Left renal pelvis (tissue), 4 donors: ENCODE measurements around the gene DIP2A. TPM values are rescaled to one million over a fixed set of nuclear protein-coding genes. Genes with fewer than 3 reads are reported as not detected.
"Not testable (repeated sequence)": the region's sequence is repeated elsewhere in the genome, so short reads cannot be mapped to it uniquely, and the experiment has no call there.

ENCODE experiments used
- DNase-seq, 4 donors: peaks; one replicate each; pipeline ENCODE4 v3.0.0-alpha.2; 2013; ENCODE audit warnings: low read depth in 4 of 4, low spot score in 3 of 4
- polyA plus RNA-seq, 4 donors: library from polyadenylated mRNA; unstranded; fragments of 120-200 nt; gene quantifications; one replicate each; pipeline ENCODE4 v1.2.1, GENCODE V29; 2013; ENCODE audit not compliant: insufficient read length in 4 of 4

DIP2A gene
- polyA plus RNA-seq, 4 donors = 24.3 to 49.8 (median 33.6) TPM

GRCh38 chr21:46579394-46579793 lies 120.7 kb downstream of the DIP2A start:
- DNase-seq = not testable (repeated sequence)

DNA sequence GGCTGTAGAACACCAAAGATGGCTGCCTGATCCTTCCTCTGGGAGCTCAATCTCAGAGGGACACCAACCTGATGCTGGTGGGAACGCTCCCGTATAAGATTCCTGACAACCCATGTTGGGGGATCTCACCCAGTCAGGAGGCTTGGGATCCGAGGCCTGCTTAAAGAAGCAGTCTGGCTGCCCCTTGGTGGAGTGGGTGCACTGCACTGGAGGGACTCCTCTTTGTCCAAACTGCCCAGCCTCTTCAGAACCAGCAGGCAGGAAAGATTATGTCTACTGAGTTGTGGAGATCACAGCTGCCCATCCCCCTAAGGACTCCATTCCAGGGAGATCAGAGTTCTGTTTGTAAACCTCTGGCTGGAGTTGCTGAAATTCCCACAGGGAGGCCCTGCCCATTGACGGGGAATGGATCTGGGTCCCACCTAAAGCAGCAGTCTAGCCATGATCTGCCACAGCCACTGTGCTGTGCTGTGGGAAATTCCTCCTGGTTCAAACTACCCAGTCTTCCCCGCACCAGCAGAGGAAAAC lies 123.2 kb downstream of the DIP2A start:
- no peak for DNase-seq

GRCh38 chr21:46585191-46585953 lies 126.7 kb downstream of the DIP2A start:
- no peak for DNase-seq

DNA sequence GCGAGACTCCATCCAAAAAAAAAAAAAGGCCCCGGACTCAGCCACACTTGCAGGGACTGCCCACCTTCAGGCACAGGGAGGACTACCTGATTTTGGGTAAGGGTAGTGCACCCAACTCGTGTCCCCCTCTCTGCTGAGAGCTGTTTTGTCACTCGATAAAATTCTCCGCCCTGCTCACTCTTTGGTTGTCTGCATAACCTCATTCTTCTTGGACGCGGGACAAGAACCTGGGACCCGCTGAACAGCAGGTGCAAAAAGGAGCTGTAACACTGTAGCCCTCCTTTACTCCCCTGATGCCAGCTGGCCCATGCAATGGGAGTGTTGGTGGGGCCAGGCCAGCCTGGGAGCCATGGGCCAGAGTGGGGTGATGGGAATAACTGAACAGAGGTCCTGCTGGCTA lies 135.6 kb downstream of the DIP2A start:
- DNase-seq = no peak

DNA sequence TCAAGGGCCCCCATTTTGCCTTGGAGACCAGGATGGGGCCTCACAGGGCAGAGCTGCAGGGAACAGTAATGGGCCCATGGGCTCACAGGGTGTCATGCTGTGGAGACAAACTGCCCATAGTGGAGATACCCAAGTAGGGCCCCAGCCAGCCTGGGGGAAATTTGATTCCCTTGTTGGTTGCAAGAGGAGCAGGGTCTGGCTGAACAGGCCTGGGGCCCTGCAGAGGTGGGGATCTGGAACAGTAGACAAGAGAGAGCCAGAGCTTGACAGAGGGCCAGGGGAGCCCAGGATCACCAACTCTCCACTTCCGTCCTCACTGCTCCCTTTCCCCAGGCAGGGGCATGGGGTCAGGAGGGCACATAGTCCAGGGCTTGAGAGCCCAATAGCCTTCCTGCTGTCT lies 137.5 kb downstream of the DIP2A start:
- no peak for DNase-seq

GRCh38 chr21:46597031-46597430 lies 138.3 kb downstream of the DIP2A start:
- no peak for DNase-seq

- DNase-seq = no peak
Observed at GRCh38 chr21:46597896-46598343, 139.2 kb downstream of the DIP2A start.

- peak in 3 of 4 donors; percentile 27 to 58 (median 40) for DNase-seq
Observed at GRCh38 chr21:46598581-46599572, 140.2 kb downstream of the DIP2A start.

DNA sequence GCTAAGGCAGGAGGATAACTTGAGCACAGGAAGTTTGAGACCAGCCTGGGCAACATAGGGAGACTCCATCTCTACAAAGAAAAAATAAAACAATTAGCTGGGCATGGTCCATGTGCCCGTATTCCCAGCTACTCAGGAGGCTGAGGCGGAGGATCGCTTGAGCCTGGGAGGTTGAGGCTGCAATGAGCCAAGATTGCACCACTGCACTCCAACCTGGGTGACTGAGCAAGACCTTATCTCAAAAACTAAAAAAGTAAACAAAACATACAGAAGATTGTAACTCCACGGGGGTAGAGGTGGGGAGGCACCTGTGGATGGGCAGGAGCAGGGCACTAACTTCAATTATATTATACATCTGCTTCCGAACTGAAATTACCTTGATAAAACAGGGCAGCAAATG lies 141.6 kb downstream of the DIP2A start:
- no peak for DNase-seq

- no peak for DNase-seq
Observed at GRCh38 chr21:46600978-46601377, 142.3 kb downstream of the DIP2A start.

DNA sequence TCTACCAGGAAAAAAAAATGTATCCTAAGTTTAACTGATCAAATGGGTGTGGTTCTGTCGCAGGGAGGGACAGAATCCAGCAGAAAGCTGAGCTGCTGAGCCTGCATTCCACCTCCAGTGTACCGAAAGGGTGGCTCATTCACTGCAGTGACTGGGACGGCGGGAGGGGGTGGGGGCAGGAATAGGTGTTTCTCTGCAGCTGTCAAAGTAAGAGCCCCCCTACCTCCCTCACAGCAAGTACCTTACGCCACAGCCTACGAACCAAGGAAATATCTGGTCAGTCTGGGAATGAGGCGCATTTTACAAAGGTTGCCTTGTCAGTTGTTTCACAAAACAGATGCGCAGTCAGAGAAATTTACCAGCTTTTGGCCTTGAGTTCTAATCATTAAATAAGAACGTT lies 144.5 kb downstream of the DIP2A start:
- no peak for DNase-seq

- no peak for DNase-seq
Observed at GRCh38 chr21:46604329-46604974, 145.8 kb downstream of the DIP2A start.

GRCh38 chr21:46604975-46605766 lies 146.5 kb downstream of the DIP2A start, which contains the start of gene S100B:
Gene S100B, minus strand, starts transcription at chr21:46605082. Its CDS starts 2,667 bp downstream, at chr21:46602415.
- peak in 1 of 4 donors; percentile 25 for DNase-seq

DNA sequence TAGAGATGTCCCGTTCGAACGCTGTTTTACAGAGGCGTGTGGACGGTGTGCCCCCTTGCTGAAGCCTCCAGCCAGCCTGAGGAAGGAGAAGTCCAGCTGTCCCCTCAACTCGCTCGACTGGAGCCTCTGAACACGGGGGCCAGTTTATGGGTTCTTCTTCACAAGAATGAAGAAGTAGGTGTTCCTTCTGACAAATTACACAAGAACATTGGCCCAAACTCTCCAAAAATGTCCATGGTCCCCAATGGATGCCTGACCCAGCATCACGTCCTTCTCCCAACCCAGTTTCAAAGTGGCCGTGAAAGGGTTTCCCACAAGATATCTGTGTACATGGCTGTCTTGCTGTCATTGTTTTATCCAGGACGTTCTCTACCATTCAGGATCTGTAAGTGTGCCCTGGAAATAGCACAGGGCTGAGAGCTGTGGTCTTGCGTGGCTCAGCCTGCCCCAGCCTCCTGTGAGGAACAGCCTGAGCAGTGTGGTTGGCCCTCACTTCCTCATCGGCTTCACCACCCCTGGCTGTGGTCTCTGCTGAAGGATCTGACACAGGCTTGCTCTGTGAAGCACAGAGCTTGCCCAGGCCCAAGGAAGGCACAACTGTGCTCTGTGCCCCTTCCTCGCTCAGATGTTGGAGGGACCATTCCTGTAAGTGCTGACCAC lies 147.2 kb downstream of the DIP2A start:
- DNase-seq = no peak

- no peak for DNase-seq
Observed at GRCh38 chr21:46606427-46606813, 147.7 kb downstream of the DIP2A start.

DNA sequence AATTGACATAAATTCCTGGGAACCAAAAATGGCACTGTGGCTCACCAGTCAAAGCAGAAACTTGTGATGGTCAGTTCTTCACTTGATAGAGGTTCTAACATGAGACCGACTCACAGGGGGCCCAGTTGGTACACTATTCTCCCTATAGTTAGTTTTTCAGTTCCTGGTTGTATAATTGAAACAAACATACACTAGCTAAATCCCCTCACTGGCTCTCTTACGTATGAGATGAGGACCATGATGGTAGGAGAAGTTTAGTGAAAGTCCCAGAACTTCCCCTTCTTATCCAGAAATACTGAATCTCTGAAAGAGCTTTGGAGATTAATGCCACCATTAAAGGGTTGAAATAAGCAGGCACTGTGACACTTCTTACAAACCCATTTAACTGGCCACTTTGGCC lies 148.9 kb downstream of the DIP2A start:
- no peak for DNase-seq

DNA sequence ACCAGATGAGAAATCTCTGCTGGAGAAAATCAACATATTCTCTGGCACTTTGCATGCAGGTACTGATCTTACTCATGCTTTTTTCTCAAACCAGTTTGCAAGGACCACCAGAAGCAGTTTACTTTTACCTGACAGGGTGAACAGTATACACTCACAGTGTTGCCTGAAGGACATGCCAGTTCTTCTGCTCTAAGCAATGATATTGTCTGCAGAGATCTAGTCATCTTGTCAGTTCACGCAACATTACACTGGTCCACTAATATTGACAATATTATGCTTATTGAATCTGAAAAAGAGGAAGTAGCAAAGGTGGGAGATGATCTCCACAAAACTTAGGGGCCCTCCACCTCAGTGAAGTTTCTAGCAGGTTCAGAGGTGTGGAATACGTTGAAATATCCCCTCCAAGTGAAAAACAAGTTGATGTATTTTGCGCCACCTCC lies 150.0 kb downstream of the DIP2A start:
- DNase-seq = no peak

DNA sequence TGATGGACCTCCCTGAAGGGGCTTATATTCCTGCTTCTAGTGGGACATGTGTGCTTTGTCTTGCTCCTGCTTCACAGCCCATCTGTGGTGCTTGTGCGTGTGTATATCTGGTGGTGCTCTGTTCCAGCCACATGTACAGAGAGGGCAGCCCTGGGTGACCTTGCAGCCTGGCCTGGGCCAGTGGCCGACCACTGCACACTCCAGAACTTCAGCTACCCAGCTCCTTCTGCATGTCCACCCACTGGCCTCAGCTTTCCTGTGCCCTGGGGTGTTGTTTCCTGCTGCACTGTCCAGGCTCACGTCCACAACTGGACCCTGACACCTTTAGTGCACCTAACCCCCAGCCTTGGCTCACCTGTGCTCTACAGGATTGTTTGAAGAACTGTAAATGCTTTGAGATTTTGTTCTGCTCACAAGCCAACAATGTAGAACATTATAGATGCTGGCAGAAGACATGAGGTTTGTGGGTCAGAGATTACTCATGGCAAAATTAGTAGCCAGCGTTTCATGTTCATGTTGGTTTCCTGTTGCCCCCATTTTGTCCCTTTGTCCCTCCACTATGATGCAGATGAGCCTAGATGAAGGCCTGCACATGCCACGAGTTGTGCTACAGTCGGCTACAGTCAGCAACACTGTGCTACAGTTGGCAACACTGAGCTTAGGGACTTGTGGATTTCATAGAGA lies 151.5 kb downstream of the DIP2A start:
- no peak for DNase-seq

- DNase-seq = no peak
Observed at GRCh38 chr21:46613391-46613790, 154.7 kb downstream of the DIP2A start.
